ENCODE results near the gene DCTN3.
"Not testable (repeated sequence)": the region's sequence is repeated elsewhere in the genome, so short reads cannot be mapped to it uniquely, and the experiment has no call there.

DCTN3 gene

GRCh38 chr9:34650816-34651215 is 30.5 kb upstream of the DCTN3 start:
- H3K4me3 ChIP-seq = no peak overlapping the region
- peak overlapping the region in 9 of 21 experiments; percentile 72 to 89 (median 80) for H3K27ac ChIP-seq

DNA sequence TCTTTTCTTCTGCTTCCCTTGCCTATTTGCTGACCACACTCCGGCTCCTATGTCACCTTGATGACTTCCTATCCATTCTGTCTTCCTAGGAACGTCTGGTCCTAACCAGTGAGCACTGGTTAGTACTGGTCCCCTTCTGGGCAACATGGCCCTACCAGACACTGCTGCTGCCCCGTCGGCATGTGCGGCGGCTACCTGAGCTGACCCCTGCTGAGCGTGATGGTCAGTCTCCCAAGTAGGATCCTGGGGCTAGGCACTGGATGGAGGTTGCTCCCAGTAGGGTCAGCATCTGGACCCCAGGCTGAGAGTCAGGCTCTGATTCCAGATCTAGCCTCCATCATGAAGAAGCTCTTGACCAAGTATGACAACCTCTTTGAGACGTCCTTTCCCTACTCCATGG is 28.4 kb upstream of the DCTN3 start:
- peak overlapping the region in 1 of 7 experiments; percentile 65 for H3K4me3 ChIP-seq
- peak overlapping the region in 5 of 21 experiments; percentile 78 to 92 (median 87) for H3K27ac ChIP-seq

- peak overlapping the region in 20 of 21 experiments; percentile 70 to 92 (median 86) for H3K27ac ChIP-seq
Observed at GRCh38 chr9:34647651-34648050, 27.4 kb upstream of the DCTN3 start.

GRCh38 chr9:34647084-34647403 is 26.7 kb upstream of the DCTN3 start:
- peak overlapping the region; percentile 53 to 71 (median 63) for H3K4me3 ChIP-seq

More at GRCh38 chr9:34647651-34648050, 27.4 kb upstream of the DCTN3 start:
- peak overlapping the region; percentile 53 to 71 (median 63) for H3K4me3 ChIP-seq

GRCh38 chr9:34646211-34647083 is 26.2 kb upstream of the DCTN3 start, which contains the start of gene GALT:
TSS of gene GALT (plus strand) at chr9:34646675. CDS start at chr9:34646705, 30 bp downstream.
- Histone ChIP-seq H3K27ac (peak within 1 kb of the TSS; percentile 26 to 92 (median 85)), H3K4me3 (peak within 1 kb of the TSS; percentile 53 to 71 (median 63))

More at GRCh38 chr9:34647084-34647403, 26.7 kb upstream of the DCTN3 start:
- peak overlapping the region; percentile 2 to 92 (median 85) for H3K27ac ChIP-seq

DNA sequence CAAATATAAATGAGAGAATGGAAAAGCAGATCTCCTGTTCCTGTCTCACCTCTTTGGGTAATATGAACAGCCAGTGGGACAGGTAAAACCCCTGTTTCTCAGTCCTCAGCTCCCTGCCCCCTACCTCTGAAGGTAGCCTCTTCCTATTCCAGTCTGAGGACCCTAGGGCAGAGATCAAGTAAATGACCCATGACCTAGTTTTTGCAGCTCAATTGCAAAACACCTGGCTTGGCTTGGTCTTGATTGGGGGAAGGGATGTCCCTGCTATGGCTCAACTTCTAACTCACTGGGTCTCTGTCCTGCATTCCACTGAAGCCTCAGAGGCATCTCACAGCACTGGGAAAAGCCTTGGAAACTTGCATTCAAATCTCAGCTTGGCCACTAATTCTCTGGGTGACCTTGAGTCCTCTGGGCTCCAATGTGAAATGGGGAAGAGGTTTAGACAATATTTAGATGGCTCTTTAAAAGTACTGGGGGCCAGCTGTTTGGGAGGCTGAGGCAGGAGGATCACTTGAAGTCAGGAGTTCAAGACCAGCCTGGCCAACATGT is 24.5 kb upstream of the DCTN3 start:
- no peak overlapping the region for H3K27ac ChIP-seq
- no peak overlapping the region for H3K4me3 ChIP-seq

- Histone ChIP-seq H3K4me3 (no peak overlapping the region), H3K27ac (no peak overlapping the region)
Observed at GRCh38 chr9:34642679-34643078, 22.4 kb upstream of the DCTN3 start.

DNA sequence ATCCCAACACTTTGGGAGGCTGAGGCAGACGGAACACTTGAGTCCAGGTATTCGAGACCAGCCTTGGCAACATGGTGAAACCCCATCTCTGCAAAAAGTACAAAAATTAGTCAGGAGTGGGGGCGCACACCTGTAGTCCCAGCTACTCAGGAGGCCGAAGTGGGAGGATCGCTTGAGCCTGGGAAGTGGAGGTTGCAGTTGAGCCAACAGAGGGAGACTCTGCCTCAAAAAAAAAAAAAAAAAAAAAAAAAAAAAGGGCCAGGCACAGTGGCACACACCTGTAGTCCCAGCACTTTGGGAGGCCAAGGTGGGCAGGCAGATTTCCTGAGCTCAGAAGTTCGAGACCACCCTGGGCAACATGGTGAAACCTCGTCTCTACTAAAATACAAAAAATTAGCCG is 19.0 kb upstream of the DCTN3 start:
- not testable (repeated sequence) for H3K27ac ChIP-seq, H3K4me3 ChIP-seq

DNA sequence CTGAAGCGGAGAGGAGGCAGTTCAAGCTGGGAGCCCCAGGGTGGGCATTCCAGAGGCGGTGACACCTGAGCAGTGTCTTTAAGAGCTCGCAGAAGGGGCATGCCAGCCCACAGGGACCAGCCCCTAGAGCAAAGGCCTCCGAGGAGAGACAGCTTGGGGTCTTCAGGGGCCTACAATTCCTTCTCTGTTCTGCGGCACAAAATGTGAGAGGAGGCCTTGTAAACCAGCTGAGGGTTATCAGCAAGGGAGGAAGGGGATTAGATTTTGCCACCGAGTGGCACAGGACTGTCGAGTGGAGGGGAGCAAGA is 17.8 kb upstream of the DCTN3 start:
- peak overlapping the region; percentile 48 to 85 (median 69) for H3K4me3 ChIP-seq
- H3K27ac ChIP-seq = peak overlapping the region in 20 of 21 experiments; percentile 73 to 92 (median 88)

DNA sequence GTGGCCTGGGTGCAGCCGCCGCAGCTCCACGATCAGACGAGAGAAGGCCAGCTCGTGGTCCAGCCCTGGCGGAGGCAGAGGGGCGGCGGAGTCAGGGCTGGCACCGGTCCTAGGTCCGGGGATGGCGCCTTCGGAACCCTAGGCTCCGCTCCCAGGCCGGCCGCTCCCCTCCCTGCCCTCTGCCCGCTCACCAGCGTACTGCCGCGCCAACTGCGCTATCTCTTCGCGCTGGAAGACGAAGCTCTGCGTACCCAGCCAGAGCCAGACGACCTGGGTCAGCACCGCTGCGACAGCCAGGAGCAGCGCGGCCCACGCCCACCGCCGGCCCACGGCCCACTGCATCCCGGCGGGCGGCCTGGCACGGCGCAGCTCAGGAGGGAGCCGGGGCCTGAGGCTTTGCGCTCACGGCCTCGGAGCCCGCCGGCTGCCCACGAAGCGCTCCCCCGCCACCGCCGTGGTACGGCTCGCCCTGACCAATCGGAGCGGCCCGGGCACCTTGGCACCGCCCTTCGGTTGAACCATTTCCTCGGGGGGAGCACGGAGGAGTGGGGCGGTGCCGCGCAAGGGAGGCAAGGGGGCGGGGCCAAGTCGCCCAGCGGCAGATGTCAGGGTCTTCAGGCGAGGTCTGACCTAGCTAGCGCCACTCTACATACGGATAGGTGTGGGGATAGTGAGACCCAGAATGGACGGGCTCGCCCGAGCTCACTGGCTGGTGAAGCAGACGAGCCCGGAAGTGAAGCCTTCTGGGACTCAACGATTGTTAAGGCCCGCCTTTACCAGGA is 17.3 kb upstream of the DCTN3 start, which contains the start of gene SIGMAR1:
SIGMAR1 (minus strand) TSS at position 432 of the 782 bp plus-strand sequence; CDS start at position 342, 90 bp downstream.
- H3K27ac ChIP-seq = peak within 1 kb of the TSS; percentile 3 to 92 (median 87)
- peak within 1 kb of the TSS; percentile 48 to 85 (median 69) for H3K4me3 ChIP-seq

DNA sequence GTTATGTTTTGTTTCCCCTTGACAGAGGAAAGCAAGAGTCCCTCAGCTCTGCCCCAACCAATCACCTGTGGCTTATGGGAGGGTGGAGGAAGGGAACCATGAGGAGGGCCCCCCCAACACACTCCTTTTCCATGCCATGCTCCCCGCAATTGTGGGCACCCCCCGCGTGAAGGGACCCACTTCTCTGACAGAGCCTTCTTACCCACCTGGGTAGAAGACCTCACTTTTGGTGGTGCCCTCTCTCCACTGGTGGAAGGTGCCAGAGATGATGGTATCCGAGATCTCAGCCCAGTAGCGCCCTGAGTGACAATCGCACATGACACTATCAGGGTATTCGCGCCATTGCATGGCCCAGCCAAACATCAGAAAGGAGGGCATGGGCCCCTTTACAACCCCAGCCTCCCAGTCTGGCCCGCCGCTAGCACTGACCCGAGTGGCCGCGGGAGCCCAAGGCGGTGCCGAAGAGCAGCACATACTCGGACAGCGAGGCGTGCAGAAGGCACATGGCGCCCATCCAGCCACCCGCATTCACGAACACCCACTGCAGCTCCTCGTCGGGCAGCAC is 16.6 kb upstream of the DCTN3 start:
- Histone ChIP-seq H3K4me3 (peak overlapping the region; percentile 48 to 85 (median 69)), H3K27ac (peak overlapping the region; percentile 3 to 92 (median 87))

GRCh38 chr9:34635556-34635955 is 15.3 kb upstream of the DCTN3 start:
- H3K27ac ChIP-seq = no peak overlapping the region
- no peak overlapping the region for H3K4me3 ChIP-seq

DNA sequence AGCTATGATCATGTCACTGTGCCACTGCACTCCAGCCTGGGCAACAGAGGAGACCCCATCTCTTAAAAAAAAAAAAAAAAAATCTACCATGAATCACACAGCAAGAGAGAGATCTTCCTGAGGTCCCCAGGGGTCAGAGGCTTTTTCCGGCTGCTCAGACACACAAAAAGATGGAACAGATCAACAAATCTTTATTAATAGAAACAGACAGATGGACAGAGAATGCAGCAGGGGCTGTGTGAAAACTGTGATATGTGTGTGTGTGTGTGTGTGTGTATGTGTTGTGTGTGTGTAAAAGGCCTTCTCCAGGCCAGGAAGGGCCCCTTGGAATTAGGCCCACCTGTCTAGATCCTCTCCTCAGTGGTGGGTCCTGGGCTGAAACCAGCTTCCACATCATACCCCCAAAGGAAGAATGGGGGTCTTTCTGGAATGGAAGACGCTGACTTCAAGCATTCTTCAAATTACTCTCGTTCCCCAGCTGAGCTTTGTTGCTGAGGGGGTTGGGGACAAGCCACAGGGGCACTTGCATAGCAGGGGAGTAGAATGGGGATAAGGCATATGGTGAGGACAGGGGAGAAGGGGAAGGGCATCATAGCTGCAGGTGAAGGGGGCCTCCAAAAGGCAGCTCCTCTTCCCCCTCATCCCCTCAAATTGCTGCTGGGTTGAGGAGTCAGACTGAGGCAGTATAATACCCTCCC is 14.4 kb upstream of the DCTN3 start:
- no peak overlapping the region for H3K27ac ChIP-seq

DNA sequence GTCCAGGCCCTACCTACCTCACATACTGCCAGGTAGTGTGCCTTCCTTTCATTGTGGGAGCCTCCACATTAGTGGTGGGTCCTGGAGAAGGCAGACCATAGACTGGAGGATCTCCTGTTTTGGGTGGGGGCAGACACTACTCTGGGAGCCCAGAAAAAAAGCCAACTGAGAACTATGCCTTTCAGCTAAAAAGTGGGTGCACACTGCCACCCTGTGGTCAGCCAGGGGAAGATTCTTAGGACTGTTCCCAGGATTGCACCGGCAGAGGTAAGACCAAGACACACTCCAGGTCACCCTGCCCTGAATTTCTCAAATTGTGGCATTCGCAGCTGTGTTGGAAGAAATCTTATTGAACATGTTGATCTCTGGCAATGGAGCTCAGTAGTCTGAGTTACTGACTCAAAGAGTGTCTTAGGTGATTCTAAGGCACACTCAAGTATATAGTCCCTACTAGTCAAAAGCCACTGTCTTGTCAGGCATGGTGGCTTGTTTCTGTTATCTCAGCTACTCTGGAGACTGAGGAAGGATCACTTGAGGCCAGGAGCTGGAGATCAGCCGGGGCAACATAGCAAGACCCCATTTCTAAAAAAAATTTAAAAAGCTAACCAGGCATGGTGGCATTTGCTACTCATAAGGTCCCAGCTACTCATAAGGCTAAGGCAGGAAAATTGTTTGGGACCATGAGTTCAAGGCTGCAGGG is 13.7 kb upstream of the DCTN3 start:
- Histone ChIP-seq H3K27ac (peak overlapping the region in 1 of 21 experiments; percentile 1), H3K4me3 (no peak overlapping the region)

More for the DNA sequence above, 14.4 kb upstream of the DCTN3 start:
- no peak overlapping the region for H3K4me3 ChIP-seq

DNA sequence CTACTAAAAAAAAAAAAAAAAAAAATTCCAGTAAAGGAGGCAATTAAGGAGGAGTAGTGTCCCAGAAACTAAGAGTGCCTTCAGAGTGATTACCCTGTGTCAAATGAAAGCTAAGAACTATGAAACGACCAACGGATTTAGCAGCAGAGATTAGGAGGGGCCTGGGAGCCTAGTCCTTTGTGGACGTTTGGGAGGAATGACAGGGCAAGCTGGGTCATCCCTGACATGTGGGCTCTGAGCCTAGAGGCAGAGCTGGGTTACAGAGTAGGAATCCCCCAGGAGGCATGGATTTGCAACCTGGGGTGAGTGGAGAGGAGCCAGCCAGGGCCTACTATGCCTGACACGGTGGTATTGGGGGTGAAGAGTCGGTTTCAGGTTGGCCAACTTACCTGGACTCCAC is 12.9 kb upstream of the DCTN3 start:
- Histone ChIP-seq H3K4me3 (no peak overlapping the region), H3K27ac (peak overlapping the region in 1 of 21 experiments; percentile 1)

GRCh38 chr9:34630402-34631154 is 10.3 kb upstream of the DCTN3 start:
- no peak overlapping the region for H3K4me3 ChIP-seq
- H3K27ac ChIP-seq = no peak overlapping the region

GRCh38 chr9:34629491-34629808 is 9.2 kb upstream of the DCTN3 start:
- Histone ChIP-seq H3K4me3 (no peak overlapping the region), H3K27ac (no peak overlapping the region)

Data from skin epidermis (tissue), 12 donors.